Measurements from ENCODE around the gene RC3H2. TPM values are rescaled to one million over a fixed set of nuclear protein-coding genes. Genes with fewer than 3 reads are reported as not detected.
"Not testable (repeated sequence)": the region's sequence is repeated elsewhere in the genome, so short reads cannot be mapped to it uniquely, and the experiment has no call there.

The RC3H2 gene
- total RNA-seq, 1 experiment from 2014 or later: 57.6 TPM

DNA sequence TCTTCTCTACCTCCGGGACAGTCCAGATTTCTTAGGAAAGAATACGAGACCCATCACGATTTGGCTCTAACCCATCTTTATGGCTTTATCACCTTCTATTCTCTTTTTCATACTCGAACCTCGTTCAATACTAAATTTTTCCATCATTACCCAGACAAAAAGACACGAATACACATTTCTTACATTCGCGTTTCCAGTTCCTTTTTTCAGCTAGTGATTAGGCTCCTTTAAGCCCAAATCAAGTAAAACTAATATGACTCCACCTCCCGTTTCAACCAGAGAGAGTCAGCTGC is 7.5 kb upstream of the RC3H2 start:
- ATAC-seq (no peak), DNase-seq (ENCODE audit: low read depth, low spot score) (no peak)
- TF ChIP-seq, protein P1, sequence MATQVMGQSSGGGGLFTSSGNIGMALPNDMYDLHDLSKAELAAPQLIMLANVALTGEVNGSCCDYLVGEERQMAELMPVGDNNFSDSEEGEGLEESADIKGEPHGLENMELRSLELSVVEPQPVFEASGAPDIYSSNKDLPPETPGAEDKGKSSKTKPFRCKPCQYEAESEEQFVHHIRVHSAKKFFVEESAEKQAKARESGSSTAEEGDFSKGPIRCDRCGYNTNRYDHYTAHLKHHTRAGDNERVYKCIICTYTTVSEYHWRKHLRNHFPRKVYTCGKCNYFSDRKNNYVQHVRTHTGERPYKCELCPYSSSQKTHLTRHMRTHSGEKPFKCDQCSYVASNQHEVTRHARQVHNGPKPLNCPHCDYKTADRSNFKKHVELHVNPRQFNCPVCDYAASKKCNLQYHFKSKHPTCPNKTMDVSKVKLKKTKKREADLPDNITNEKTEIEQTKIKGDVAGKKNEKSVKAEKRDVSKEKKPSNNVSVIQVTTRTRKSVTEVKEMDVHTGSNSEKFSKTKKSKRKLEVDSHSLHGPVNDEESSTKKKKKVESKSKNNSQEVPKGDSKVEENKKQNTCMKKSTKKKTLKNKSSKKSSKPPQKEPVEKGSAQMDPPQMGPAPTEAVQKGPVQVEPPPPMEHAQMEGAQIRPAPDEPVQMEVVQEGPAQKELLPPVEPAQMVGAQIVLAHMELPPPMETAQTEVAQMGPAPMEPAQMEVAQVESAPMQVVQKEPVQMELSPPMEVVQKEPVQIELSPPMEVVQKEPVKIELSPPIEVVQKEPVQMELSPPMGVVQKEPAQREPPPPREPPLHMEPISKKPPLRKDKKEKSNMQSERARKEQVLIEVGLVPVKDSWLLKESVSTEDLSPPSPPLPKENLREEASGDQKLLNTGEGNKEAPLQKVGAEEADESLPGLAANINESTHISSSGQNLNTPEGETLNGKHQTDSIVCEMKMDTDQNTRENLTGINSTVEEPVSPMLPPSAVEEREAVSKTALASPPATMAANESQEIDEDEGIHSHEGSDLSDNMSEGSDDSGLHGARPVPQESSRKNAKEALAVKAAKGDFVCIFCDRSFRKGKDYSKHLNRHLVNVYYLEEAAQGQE (IDR thresholded peaks at IDR 0.05; ENCODE audit: insufficient read depth in 1 of 2, low read depth in 2 of 2, low read length in 1 of 2): no peak
- TF ChIP-seq, protein P2, sequence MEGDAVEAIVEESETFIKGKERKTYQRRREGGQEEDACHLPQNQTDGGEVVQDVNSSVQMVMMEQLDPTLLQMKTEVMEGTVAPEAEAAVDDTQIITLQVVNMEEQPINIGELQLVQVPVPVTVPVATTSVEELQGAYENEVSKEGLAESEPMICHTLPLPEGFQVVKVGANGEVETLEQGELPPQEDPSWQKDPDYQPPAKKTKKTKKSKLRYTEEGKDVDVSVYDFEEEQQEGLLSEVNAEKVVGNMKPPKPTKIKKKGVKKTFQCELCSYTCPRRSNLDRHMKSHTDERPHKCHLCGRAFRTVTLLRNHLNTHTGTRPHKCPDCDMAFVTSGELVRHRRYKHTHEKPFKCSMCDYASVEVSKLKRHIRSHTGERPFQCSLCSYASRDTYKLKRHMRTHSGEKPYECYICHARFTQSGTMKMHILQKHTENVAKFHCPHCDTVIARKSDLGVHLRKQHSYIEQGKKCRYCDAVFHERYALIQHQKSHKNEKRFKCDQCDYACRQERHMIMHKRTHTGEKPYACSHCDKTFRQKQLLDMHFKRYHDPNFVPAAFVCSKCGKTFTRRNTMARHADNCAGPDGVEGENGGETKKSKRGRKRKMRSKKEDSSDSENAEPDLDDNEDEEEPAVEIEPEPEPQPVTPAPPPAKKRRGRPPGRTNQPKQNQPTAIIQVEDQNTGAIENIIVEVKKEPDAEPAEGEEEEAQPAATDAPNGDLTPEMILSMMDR (IDR thresholded peaks at IDR 0.05): no peak
- TF ChIP-seq TCF7L2 (IDR thresholded peaks at IDR 0.05; ENCODE audit: low read depth, low read length): no peak
- no peak for TF ChIP-seq POLR2AphosphoS5 (IDR thresholded peaks at IDR 0.05; ENCODE audit: low read depth, low read length)
- no peak for TF ChIP-seq SIN3A (IDR thresholded peaks at IDR 0.05; ENCODE audit: borderline replicate concordance, insufficient read depth, low read depth, low read length)
- Histone ChIP-seq H3K4me3 (ENCODE audit: low read depth in 2 of 2, low read length in 2 of 2) (peak overlapping the region; percentile 95 to 97), H3K9me3 (ENCODE audit: control insufficient read depth, insufficient read depth, low read depth, low read length) (no peaks in the 10 kb centered on the region), H3K36me3 (ENCODE audit: control insufficient read depth, insufficient read depth, low read length) (peaks cover 10% of the 10 kb centered on the region), H3K4me1 (ENCODE audit: control insufficient read depth, insufficient read depth, low read length) (no peaks in the 10 kb centered on the region; the same call in 1 of the 2 replicates), H3K27ac (ENCODE audit: low read length) (peak overlapping the region; percentile 96), H3K27me3 (ENCODE audit: control insufficient read depth, insufficient read depth, low read length) (no peaks in the 10 kb centered on the region)
- CTCF ChIA-PET: no interaction called here
- no TSS peak for BruUV-seq (replicated peaks)
- POLR2A ChIA-PET: interaction anchor here (0.7 kb wide), 1 partner anchor 13 kb away, joined by 7 read pairs; no protein-coding TSS in a partner anchor
- in situ Hi-C loops (cut with HindIII; ENCODE audit: low pct_unique_long_range_greater_than_20kb, low sequenced_read_pairs): no loop called here
- intact Hi-C loops (cut with micrococcal nuclease; ENCODE audit: unreplicated experiment): no loop called here

DNA sequence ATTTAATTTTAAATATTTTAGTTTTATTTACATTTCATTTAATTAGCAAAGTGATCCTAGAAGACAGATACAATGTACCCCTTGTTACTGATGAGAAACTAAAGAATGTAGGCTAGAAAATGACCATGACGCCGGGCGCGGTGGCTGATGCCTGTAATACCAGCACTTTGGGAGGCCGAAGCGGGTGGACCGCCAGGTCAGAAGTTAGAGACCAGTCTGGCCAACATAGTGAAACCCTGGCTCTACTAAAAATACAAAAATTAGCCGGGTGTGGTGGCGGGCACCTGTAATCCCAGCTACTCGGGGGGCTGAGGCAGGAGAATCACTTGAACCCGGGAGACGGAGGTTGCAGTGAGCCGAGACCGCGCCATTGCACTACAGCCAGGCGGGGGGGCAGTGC is 963 bp upstream of the RC3H2 start:
- intact Hi-C loops (cut with micrococcal nuclease; ENCODE audit: unreplicated experiment); H3K27me3 ChIP-seq (ENCODE audit: control insufficient read depth, insufficient read depth, low read length); H3K4me3 ChIP-seq (ENCODE audit: low read depth in 2 of 2, low read length in 2 of 2); H3K36me3 ChIP-seq (ENCODE audit: control insufficient read depth, insufficient read depth, low read length); H3K4me1 ChIP-seq (ENCODE audit: control insufficient read depth, insufficient read depth, low read length); CTCF ChIA-PET; H3K9me3 ChIP-seq (ENCODE audit: control insufficient read depth, insufficient read depth, low read depth, low read length); BruUV-seq (replicated peaks); POLR2A ChIA-PET; DNase-seq (ENCODE audit: low read depth, low spot score); in situ Hi-C loops (cut with HindIII; ENCODE audit: low pct_unique_long_range_greater_than_20kb, low sequenced_read_pairs); ATAC-seq: not testable (repeated sequence)
- peak overlapping the region; percentile 80; the same call in 1 of the 2 replicates for H3K27ac ChIP-seq (ENCODE audit: low read length)

DNA sequence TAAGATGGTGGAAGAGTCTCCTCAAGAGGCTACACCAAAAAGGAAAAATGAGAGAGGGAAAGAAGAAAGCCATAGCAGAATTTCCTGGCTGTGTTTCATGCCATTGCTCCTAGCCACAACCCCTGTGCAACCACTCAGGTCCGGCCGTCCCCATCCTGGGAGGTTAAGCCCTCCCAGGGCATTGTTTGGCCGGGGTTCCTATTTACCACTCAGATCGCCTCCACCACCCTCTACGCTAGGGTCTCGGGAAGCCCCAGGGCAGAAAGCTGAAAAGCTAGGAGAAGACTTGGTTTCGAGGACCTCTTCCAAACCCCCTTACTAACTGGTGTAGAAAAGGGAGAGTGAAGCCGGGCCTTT is 715 bp downstream of the RC3H2 start:
- Histone ChIP-seq H3K27me3 (ENCODE audit: control insufficient read depth, insufficient read depth, low read length) (no peaks in the 10 kb centered on the region), H3K9me3 (ENCODE audit: control insufficient read depth, insufficient read depth, low read depth, low read length) (no peaks in the 10 kb centered on the region), H3K4me1 (ENCODE audit: control insufficient read depth, insufficient read depth, low read length) (no peaks in the 10 kb centered on the region; the same call in 1 of the 2 replicates), H3K27ac (ENCODE audit: low read length) (peak overlapping the region; percentile 94), H3K4me3 (ENCODE audit: low read depth in 2 of 2, low read length in 2 of 2) (peak overlapping the region; percentile 89 to 91), H3K36me3 (ENCODE audit: control insufficient read depth, insufficient read depth, low read length) (peaks cover 5% of the 10 kb centered on the region)
- no TSS peak for BruUV-seq (replicated peaks)
- ChIA-PET POLR2A (interaction anchor here (1.7 kb wide), 1 partner anchor 36 kb away, joined by 5 read pairs; the partner anchor contains the start of gene RABGAP1), CTCF (no interaction called here)
- intact Hi-C loops (cut with micrococcal nuclease; ENCODE audit: unreplicated experiment) (no loop called here), in situ Hi-C loops (cut with HindIII; ENCODE audit: low pct_unique_long_range_greater_than_20kb, low sequenced_read_pairs) (no loop called here)
- no peak for DNase-seq (ENCODE audit: low read depth, low spot score)
- ATAC-seq: peak; percentile 66
- TF ChIP-seq POLR2AphosphoS5 (IDR thresholded peaks at IDR 0.05; ENCODE audit: low read depth, low read length) (no peak), TCF7L2 (IDR thresholded peaks at IDR 0.05; ENCODE audit: low read depth, low read length) (no peak), SIN3A (IDR thresholded peaks at IDR 0.05; ENCODE audit: borderline replicate concordance, insufficient read depth, low read depth, low read length) (no peak)
- TF ChIP-seq, protein P2 (IDR thresholded peaks at IDR 0.05): no peak
- TF ChIP-seq, protein P1 (IDR thresholded peaks at IDR 0.05; ENCODE audit: insufficient read depth in 1 of 2, low read depth in 2 of 2, low read length in 1 of 2): no peak

All from Panc1 (cell line).